Left kidney (tissue), 2 donors: ENCODE data around the gene RBMS3. TPM values are rescaled to one million over a fixed set of nuclear protein-coding genes. Genes with fewer than 3 reads are reported as not detected.

Source experiments
- DNase-seq: peaks from one replicate; pipeline ENCODE4 v3.0.0-alpha.2; 2013
- polyA plus RNA-seq: library from polyadenylated mRNA; unstranded; fragments of 120-200 nt; gene quantifications from one replicate; pipeline ENCODE4 v1.2.1, GENCODE V29; 2013; ENCODE audit not compliant: insufficient read length

The RBMS3 gene
- polyA plus RNA-seq, 1 donor, result 15.4 TPM

- DNase-seq, result no peak
Observed at GRCh38 chr3:29741231-29741630, 460.4 kb downstream of the RBMS3 start.

GRCh38 chr3:29745232-29745870, 464.5 kb downstream of the RBMS3 start:
- DNase-seq, result no peak

- DNase-seq, result no peak
Observed at GRCh38 chr3:29746163-29746760, 465.4 kb downstream of the RBMS3 start.

GRCh38 chr3:29747991-29748390, 467.1 kb downstream of the RBMS3 start:
- no peak for DNase-seq

- DNase-seq, result no peak
Observed at GRCh38 chr3:29751647-29752314, 470.9 kb downstream of the RBMS3 start.

- no peak for DNase-seq
Observed at GRCh38 chr3:29754346-29754745, 473.5 kb downstream of the RBMS3 start.

GRCh38 chr3:29755416-29755815, 474.5 kb downstream of the RBMS3 start:
- DNase-seq, result no peak

GRCh38 chr3:29757054-29757777, 476.3 kb downstream of the RBMS3 start:
- no peak for DNase-seq

- DNase-seq, result no peak
Observed at GRCh38 chr3:29758108-29758433, 477.2 kb downstream of the RBMS3 start.

GRCh38 chr3:29758434-29759322, 477.8 kb downstream of the RBMS3 start:
- no peak for DNase-seq

- DNase-seq, result no peak
Observed at GRCh38 chr3:29759411-29760225, 478.7 kb downstream of the RBMS3 start.

GRCh38 chr3:29760226-29760685, 479.4 kb downstream of the RBMS3 start:
- DNase-seq, result no peak

GRCh38 chr3:29761517-29761916, 480.6 kb downstream of the RBMS3 start:
- DNase-seq, result no peak

GRCh38 chr3:29763115-29763514, 482.2 kb downstream of the RBMS3 start:
- DNase-seq, result no peak

- DNase-seq, result no peak
Observed at GRCh38 chr3:29764041-29764440, 483.2 kb downstream of the RBMS3 start.

GRCh38 chr3:29764603-29765254, 483.9 kb downstream of the RBMS3 start:
- peak; percentile 62 for DNase-seq

GRCh38 chr3:29771602-29772001, 490.7 kb downstream of the RBMS3 start:
- DNase-seq, result no peak

GRCh38 chr3:29772436-29772835, 491.6 kb downstream of the RBMS3 start:
- DNase-seq, result no peak

GRCh38 chr3:29773481-29773880, 492.6 kb downstream of the RBMS3 start:
- DNase-seq, result no peak

- DNase-seq, result no peak
Observed at GRCh38 chr3:29775340-29775739, 494.5 kb downstream of the RBMS3 start.
